ENCODE results near the gene ADM5. TPM values are rescaled to one million over a fixed set of nuclear protein-coding genes. Genes with fewer than 3 reads are reported as not detected.
A peak's percentile ranks its signal among the peaks of the same experiment; 100 is the strongest.

ADM5 gene
- polyA plus RNA-seq, 4 donors = 0.74 to 2.1 (median 1.1) TPM

DNA sequence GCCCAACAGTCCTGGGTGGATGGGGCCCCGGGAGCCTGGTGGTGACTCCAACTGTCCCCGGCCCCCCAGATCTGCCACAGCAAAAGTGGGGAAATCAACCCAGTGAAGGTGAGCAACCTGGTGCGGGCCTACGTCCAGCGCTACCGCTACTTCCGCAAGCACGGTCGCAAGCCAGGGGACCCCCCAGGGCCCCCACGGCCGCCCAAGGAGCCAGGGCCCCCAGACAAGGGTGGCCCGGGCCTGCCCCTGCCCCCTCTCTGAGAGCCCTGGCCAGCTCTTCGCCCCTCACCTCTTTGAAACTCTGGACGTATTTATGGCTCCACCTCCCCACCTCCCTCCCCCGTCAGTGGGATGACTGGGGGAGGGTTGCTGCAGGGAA, 31.3 kb upstream of the ADM5 start:
- no peak for DNase-seq (ENCODE audit: low read depth in 4 of 4, low spot score in 3 of 4)

DNA sequence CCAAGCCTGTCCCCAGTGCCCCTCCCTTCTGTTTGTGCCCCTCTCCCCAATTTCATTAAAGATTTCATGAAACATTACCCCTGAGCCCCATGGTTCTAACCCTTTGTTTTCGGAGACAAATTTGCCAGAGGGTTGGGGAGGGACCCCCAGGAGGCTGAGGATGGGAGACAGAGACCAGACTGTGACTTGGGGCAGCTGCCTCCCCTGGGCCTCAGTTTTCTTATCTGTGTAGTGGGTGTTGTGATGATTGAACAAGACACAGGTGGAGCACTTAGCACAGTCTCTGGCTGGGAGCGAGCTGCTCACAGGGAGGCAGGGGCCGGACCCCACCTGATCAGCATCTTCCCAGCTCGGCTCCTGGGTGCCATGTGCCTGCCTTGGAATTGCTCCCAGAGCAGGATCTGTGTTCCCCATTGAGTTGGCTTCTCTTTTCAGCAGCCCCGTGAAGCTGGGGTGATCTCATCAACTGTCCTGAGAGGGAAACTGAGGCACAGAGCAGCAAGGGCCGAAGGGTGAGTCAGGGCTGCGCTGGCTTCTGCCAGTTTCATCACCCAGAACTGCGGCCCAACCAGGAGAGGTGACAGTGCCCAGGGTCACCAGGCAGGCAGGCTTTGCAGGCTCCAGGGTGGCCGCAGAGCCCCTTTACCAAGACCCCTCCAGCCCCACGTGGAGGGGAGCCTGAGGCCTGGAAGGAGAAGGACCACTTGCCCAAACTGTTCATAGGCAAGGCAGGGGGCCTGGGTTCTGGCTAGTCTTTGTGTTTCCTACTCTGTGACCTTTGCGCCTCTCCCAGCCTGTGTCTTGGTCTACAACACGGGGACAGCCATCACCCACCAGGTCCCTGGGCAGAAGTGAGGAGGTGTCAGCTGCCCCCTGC, 30.6 kb upstream of the ADM5 start:
- no peak for DNase-seq (ENCODE audit: low read depth in 4 of 4, low spot score in 3 of 4)

- no peak for DNase-seq (ENCODE audit: low read depth in 4 of 4, low spot score in 3 of 4)
These were observed 28.9 kb upstream of the ADM5 start for GRCh38 chr19:49660338-49660961.

DNA sequence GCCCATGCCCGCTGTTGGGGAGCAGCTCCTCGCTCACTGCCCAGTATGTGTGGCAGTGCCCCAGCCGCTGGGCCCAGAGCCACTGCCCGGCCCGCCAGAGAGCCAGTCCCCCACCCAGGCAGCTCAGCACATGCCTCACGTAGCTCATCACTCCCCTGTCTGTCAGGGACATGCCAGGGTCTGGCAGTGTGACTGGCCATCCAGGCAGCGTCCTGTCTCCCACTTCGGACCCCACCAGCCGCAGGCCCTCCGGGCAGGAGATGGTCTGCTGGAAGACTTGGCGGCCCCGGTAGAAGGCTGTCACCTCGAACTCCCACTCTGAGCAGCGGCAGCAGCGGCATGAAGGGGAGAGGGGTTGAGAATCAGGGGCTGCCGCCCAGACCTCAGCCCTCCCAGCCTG, 27.4 kb upstream of the ADM5 start:
- DNase-seq (ENCODE audit: low read depth in 4 of 4, low spot score in 3 of 4) = no peak

- no peak for DNase-seq (ENCODE audit: low read depth in 4 of 4, low spot score in 3 of 4)
These were observed 26.2 kb upstream of the ADM5 start for GRCh38 chr19:49663224-49663623.

- no peak for DNase-seq (ENCODE audit: low read depth in 4 of 4, low spot score in 3 of 4)
These were observed 25.0 kb upstream of the ADM5 start for GRCh38 chr19:49664171-49665035.

DNA sequence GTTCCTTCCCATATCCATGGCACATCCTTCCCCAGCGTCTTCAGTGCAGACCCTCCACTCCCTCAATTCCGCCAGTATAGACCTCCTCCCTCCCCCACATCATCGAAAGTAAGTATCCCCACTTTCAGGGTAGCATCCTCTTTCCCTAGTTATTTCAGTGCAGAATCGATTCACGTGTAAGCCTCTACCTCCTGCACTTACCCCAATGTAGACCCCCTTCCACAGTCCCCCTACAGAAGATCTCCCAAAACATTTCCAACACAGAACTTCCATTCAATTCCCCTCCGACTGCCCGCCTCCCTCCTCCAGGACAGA, 24.4 kb upstream of the ADM5 start:
- no peak for DNase-seq (ENCODE audit: low read depth in 4 of 4, low spot score in 3 of 4)

- peak; percentile 93 to 96 (median 94) for DNase-seq (ENCODE audit: low read depth in 4 of 4, low spot score in 3 of 4)
These were observed 23.9 kb upstream of the ADM5 start, which contains the start of the genes BCL2L12 and IRF3 for GRCh38 chr19:49665351-49666119. Gene BCL2L12, plus strand, starts transcription at chr19:49665933. Its CDS starts 760 bp downstream, at chr19:49666693. Gene IRF3, minus strand, starts transcription at chr19:49665857. Its CDS starts 1,019 bp downstream, at chr19:49664838.

DNA sequence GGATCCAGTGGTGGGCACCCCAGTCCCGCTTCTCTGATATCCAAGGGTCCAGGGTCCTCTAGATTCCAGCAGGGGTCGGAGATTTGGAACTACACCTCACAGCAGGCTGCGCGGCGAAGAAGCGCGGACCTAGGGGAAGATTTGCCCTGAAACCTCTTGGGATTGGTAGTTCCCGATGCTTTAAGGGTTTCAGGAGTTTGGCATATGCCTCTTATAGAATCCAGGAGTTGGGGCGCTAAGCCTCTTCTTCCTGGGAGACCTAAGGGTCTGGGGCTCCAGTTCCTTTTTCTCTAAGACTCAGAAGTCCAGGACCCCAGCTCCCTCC, 23.3 kb upstream of the ADM5 start:
- no peak for DNase-seq (ENCODE audit: low read depth in 4 of 4, low spot score in 3 of 4)

- DNase-seq (ENCODE audit: low read depth in 4 of 4, low spot score in 3 of 4) = no peak
These were observed 21.9 kb upstream of the ADM5 start for GRCh38 chr19:49667473-49667872.

DNA sequence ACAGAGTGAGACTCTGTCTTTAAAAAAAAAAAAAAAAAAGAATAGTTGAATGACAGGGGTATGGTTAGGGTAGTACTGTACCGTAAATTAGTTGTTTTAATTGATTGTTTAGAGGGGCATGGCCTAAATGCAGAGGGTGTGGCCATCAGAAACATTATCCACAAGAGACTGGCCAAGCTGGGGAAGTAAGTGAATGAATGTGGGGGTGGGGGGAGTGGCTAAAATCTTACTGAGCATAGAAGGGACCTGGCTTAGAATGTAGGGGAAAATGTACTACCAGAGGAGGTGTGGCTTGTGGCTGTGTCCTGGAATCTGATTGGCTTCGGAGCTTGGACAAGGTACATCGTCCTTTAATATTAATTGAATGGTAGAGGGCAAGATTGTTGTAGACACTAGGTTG, 19.9 kb upstream of the ADM5 start:
- DNase-seq (ENCODE audit: low read depth in 4 of 4, low spot score in 3 of 4) = no peak

- no peak for DNase-seq (ENCODE audit: low read depth in 4 of 4, low spot score in 3 of 4)
These were observed 17.1 kb upstream of the ADM5 start for GRCh38 chr19:49672131-49672919.

DNA sequence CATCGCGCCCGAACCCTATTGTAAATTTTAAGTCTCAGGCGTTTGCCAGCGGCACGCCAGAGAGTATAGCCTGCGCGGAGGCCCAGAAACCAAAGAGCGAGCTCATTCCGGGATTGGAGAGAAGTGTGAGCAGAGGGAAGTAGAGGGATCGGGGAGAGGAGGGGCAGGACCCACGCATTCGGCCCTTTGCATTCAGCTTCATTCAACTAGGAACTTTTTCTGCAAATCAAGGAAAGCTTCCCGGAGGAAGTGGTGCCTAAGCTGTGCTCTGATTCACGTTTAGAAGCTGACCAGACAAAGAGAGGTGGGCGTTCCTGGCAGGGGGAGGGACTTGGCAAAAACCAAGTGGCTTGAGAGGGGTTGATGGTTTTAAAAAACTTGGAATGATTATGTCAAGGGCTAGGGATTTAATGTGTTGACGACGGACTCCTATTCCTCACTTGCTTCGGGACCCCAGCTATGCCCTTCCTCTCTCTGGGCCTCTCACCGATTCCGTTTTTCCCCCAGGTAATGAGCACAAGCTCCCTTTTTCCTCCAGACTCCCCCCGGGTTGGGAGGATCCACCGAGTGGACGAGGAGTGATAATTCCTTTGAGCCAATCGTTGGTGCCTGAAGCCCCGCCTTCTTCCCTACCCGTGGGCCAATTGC, 13.1 kb upstream of the ADM5 start:
- DNase-seq (ENCODE audit: low read depth in 4 of 4, low spot score in 3 of 4) = peak in 2 of 4 donors; percentile 85 to 87

DNA sequence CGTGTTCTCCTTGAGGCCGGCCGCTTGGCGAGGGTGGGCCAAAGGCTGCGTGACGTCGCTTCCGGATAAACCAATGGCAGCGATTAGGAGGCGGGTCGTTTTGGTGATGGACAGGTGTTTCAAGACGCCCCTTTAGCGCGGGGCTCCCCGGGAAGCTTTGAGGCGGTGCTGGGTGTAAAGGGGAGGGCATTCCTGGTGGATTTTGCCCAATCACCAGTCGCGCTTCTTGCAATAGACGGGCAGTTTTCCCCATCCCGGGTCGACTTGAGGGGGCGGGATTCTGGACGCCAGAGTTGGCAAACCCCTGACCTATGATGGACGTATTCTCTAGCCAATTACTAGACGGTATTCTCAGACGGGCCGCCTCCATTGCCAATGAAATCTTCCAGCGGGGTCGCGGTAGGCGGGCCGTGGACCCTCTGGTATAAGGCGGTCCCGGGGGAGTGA, 12.6 kb upstream of the ADM5 start:
- DNase-seq (ENCODE audit: low read depth in 4 of 4, low spot score in 3 of 4) = peak; percentile 100

GRCh38 chr19:49677231-49677900, 12.0 kb upstream of the ADM5 start, which contains the start of gene PRMT1:
Gene PRMT1, plus strand, starts transcription at chr19:49677271. Its CDS starts 10 bp downstream, at chr19:49677281.
- DNase-seq (ENCODE audit: low read depth in 4 of 4, low spot score in 3 of 4) = no peak

DNA sequence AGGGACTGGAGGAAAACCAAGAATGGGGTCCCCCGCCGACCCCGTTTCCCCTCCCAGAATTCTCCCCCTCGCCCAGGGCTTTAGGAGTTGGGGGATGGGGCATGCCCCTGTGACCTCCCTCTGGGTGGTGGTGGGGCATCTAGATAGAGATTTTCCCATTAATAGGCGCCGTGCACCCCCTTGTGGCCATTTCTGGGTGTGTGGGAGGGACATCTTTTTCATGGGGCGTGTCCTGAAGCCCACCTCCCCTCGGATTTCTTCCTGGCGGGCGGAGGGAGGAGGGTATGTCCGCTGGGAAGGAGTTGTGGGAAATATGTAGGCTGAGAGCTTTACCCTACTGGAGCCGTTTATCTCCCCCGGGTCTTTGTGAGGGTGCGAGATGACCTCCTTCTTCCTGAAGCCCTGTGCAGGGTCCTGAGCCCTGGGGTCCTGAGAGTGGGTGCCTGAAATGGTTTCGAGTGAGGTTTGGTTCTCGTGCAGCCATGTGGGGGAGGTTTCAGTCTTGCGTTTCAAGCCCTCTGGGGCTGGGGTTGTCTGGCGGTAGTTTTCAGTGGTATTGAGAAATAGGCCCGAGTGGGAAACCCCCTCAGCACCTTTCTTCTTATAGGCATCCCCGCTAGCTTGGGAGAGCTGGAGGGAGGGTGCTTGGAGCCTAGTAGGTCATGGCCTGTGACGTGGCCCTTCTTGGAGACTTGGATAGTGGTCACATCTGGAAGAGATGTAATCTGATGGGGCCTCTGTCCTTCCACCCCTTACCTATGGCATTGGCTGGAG, 11.3 kb upstream of the ADM5 start:
- peak in 1 of 4 donors; percentile 72 for DNase-seq (ENCODE audit: low read depth in 4 of 4, low spot score in 3 of 4)

DNA sequence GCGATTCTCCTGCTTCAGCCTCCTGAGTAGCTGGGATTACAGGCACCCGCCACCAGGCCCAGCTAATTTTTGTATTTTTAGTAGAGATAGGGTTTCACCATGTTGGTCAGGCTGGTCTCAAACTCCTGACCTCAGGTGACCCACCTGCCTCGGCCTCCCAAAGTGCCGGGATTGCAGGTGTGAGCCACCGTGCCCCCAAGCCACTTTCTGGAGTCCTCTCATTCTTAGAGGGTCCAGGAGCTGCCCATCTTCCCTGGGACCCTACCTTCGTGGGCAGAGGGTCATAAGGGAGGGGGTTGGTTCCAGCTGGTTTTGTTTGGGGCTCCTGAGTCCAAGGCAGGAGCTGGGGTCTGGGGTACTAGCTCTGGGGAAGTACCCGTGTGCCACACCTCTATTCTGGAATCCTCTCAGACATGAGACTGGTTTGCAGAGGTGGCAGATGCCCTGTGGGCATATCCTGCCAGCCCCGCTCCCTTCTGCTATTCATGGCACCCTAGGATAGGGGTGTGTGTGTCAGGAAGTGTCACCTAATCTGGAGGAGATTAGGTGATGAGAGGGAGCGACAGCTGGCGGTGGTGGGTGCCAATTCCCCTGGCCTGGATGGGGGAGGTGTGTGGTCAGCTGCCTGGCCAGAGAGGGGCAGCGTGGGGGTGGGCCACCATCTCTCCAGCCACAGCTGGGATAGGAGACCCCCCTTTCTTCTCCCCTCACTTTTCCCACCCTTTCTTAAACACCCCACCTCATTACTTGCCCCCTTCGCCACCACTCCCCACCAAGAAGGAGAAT, 10.2 kb upstream of the ADM5 start:
- DNase-seq (ENCODE audit: low read depth in 4 of 4, low spot score in 3 of 4) = no peak

Measured in left renal pelvis (tissue), 4 donors.